ENCODE measurements around the gene IGF1R. TPM values are rescaled to one million over a fixed set of nuclear protein-coding genes. Genes with fewer than 3 reads are reported as not detected.

Gene IGF1R
- total and polyA plus RNA-seq, 2 of the 8 experiments (the other 6 are each of a cell fraction or from before 2014, with no cell fraction given): 32.9 to 109 TPM

- Histone ChIP-seq H3K79me1 (ENCODE audit: low read depth, low read length) (peaks cover 6% of the 10 kb centered on the region), H2BK12ac (ENCODE audit: low read depth, low read length) (no peak overlapping the region), H3K9me3 (ENCODE audit: insufficient read depth in 2 of 2, low read depth in 1 of 2, low read length in 1 of 2) (no peaks in the 10 kb centered on the region), H3K23me2 (ENCODE audit: low read depth, low read length) (no peaks in the 10 kb centered on the region), H3K14ac (ENCODE audit: insufficient read length) (no peak overlapping the region), H3K27me3 (replicated peaks in 1 of 4; ENCODE audit: control insufficient read depth in 3 of 4, extremely low read depth in 1 of 4, insufficient read depth in 3 of 4, low read length in 3 of 4) (no peaks in the 10 kb centered on the region), H3K18ac (ENCODE audit: extremely low read depth, low read length) (no peak overlapping the region), H2AK5ac (ENCODE audit: low read depth, low read length) (no peak overlapping the region), H3K4me1 (replicated peaks in 1 of 4; ENCODE audit: control insufficient read depth in 3 of 4, insufficient read depth in 4 of 4, low read length in 3 of 4) (peaks cover 6 to 22% (median 21%) of the 10 kb centered on the region in 4 experiments), H2BK5ac (ENCODE audit: low read depth, low read length) (no peak overlapping the region), H4K8ac (ENCODE audit: extremely low read depth, insufficient read depth, low read length) (no peak overlapping the region), H3K4ac (replicated peaks; ENCODE audit: insufficient read length, low read depth, low read length) (no peak overlapping the region), H3K79me2 (ENCODE audit: control insufficient read depth in 1 of 2, insufficient read depth in 2 of 2, low read length in 2 of 2) (peaks cover 0 to 90% of the 10 kb centered on the region in 2 experiments; a peak in 2 of 4 replicates), H4K5ac (ENCODE audit: insufficient read length, low read depth, low read length) (no peak overlapping the region), H2AFZ (ENCODE audit: low read length) (no peak overlapping the region), H3K4me3 (ENCODE audit: extremely low read depth in 1 of 4, insufficient read depth in 2 of 4, low read depth in 3 of 4, low read length in 4 of 4) (no peak overlapping the region), H3K36me3 (ENCODE audit: control insufficient read depth in 2 of 4, insufficient read depth in 4 of 4, low read length in 3 of 4) (no peaks in the 10 kb centered on the region), H2BK15ac (ENCODE audit: low read length) (no peak overlapping the region), H2BK120ac (replicated peaks; ENCODE audit: low read depth, low read length) (no peak overlapping the region), H3K56ac (replicated peaks; ENCODE audit: insufficient read length, low read depth, low read length) (no peak overlapping the region), H4K91ac (replicated peaks; ENCODE audit: insufficient read length, low read length) (no peak overlapping the region), H3K4me2 (ENCODE audit: insufficient read depth in 1 of 2, low read depth in 2 of 2, low read length in 2 of 2) (no peak overlapping the region), H3K27ac (ENCODE audit: low read depth, low read length) (no peak overlapping the region), H4K20me1 (replicated peaks in 1 of 2; ENCODE audit: control insufficient read depth in 1 of 2, insufficient read depth in 2 of 2, low read length in 2 of 2) (peaks cover 7 to 18% of the 10 kb centered on the region in 2 experiments), H2BK20ac (ENCODE audit: low read length) (no peak overlapping the region), H3K23ac (ENCODE audit: insufficient read length) (no peak overlapping the region), H3K9ac (replicated peaks in 1 of 4; ENCODE audit: extremely low read depth in 1 of 4, low read depth in 3 of 4, low read length in 3 of 4) (no peak overlapping the region)
- TF ChIP-seq HDAC2 (IDR thresholded peaks at IDR 0.05; ENCODE audit: borderline replicate concordance in 1 of 2, low read depth in 2 of 2, low read length in 2 of 2) (peak in 1 of 2 experiments; percentile 38; a peak in 1 of 4 replicates), E2F6 (IDR thresholded peaks at IDR 0.05) (no peak), EP300 (IDR thresholded peaks at IDR 0.05; ENCODE audit: borderline replicate concordance in 1 of 2, low read depth in 2 of 2, low read length in 2 of 2) (no peak), KDM1A (IDR thresholded peaks at IDR 0.05; ENCODE audit: borderline replicate concordance, low read length) (peak; percentile 74; the same call in 1 of the 2 replicates)
- FAIRE-seq (no peak), DNase-seq (ENCODE audit: low read depth in 1 of 2, low spot score in 2 of 2) (no peak)
- CTCF ChIA-PET (ENCODE audit: partially characterized antibody): interaction anchor here (0.9 to 5.2 kb wide), 7 partner anchors 9 to 109 kb away, joined by 3 to 36 read pairs (median 5); no protein-coding TSS in a partner anchor
- WGBS, 2 experiments (ENCODE audit: extremely low coverage in 1 of 2, insufficient coverage in 1 of 2, insufficient read length in 1 of 2, insufficient replicate concordance in 2 of 2, low coverage in 1 of 2, low lambda C conversion rate in 2 of 2, missing lambda C conversion rate in 1 of 2): 90% methylated on average over 1 of the region's 1 CpG; no CpG with 5 or more reads in 1 of the 2 experiments
- POLR2A ChIA-PET (ENCODE audit: partially characterized antibody): no interaction called here
Measured at GRCh38 chr15:98781838-98782237, 133.5 kb downstream of the IGF1R start.
